ENCODE results near the gene DPEP1.

DPEP1 gene

DNA sequence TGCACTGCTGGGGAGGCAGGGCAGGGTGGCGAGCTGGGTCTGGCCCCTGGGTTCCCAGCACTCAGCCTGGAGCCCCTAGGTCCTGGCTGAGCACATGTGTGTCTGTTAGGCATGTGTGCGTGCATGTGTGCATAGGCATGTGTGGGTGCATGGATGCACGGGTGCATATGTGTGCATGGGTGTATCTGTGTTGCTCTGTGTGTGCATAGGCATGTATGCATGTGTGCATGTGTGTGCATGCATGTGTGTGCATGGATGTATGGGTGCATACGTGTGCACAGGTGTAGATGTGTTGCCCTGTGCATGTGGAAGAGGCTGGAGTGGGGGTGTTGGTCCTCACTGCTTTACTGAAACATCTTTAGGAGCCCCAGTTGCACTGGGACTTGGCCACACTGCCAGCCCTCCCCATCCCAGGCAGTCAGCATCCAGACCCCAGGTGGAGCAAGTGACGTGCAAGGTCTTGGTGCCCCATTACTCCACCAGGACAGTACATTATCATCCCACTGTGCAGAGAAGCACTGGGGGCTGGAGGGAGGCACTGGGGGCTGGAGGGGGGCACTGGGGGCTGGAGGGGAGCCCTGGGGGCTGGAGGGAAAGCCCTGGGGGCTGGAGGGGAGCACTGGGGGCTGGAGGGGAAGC, 10.4 kb upstream of the DPEP1 start:
- H3K27me3 ChIP-seq (ENCODE audit: insufficient read depth, low read length): peaks cover 1% of the 10 kb centered on the region
- no peaks in the 10 kb centered on the region for H3K9me3 ChIP-seq (ENCODE audit: low read length)
- H3K36me3 ChIP-seq (ENCODE audit: insufficient read depth, low read length): no peaks in the 10 kb centered on the region
- H3K9me2 ChIP-seq (ENCODE audit: low read depth, low read length): no peaks in the 10 kb centered on the region
- no peak overlapping the region for H3K9ac ChIP-seq (ENCODE audit: low read length)
- H4K20me1 ChIP-seq (ENCODE audit: insufficient read depth, low read length): no peaks in the 10 kb centered on the region
- H3K27ac ChIP-seq (ENCODE audit: low read depth, low read length, poor library complexity, severe bottlenecking): no peak overlapping the region
- H3K4me3 ChIP-seq (ENCODE audit: low read depth, low read length, poor library complexity, severe bottlenecking): no peak overlapping the region
- H3K4me2 ChIP-seq (ENCODE audit: low read length): no peak overlapping the region
- H3F3A ChIP-seq (ENCODE audit: insufficient read depth, low read length): no peaks in the 10 kb centered on the region
- H3K79me2 ChIP-seq (ENCODE audit: insufficient read depth, low read length): no peaks in the 10 kb centered on the region
- H3K4me1 ChIP-seq (ENCODE audit: insufficient read depth, low read length, severe bottlenecking): peaks cover 9% of the 10 kb centered on the region
- H2AFZ ChIP-seq (ENCODE audit: low read length): no peak overlapping the region
- TF ChIP-seq EZH2 (IDR thresholded peaks at IDR 0.05; ENCODE audit: borderline replicate concordance, low read length): no peak
- TF ChIP-seq, protein P1, sequence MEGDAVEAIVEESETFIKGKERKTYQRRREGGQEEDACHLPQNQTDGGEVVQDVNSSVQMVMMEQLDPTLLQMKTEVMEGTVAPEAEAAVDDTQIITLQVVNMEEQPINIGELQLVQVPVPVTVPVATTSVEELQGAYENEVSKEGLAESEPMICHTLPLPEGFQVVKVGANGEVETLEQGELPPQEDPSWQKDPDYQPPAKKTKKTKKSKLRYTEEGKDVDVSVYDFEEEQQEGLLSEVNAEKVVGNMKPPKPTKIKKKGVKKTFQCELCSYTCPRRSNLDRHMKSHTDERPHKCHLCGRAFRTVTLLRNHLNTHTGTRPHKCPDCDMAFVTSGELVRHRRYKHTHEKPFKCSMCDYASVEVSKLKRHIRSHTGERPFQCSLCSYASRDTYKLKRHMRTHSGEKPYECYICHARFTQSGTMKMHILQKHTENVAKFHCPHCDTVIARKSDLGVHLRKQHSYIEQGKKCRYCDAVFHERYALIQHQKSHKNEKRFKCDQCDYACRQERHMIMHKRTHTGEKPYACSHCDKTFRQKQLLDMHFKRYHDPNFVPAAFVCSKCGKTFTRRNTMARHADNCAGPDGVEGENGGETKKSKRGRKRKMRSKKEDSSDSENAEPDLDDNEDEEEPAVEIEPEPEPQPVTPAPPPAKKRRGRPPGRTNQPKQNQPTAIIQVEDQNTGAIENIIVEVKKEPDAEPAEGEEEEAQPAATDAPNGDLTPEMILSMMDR (IDR thresholded peaks at IDR 0.05; ENCODE audit: low read length): no peak

DNA sequence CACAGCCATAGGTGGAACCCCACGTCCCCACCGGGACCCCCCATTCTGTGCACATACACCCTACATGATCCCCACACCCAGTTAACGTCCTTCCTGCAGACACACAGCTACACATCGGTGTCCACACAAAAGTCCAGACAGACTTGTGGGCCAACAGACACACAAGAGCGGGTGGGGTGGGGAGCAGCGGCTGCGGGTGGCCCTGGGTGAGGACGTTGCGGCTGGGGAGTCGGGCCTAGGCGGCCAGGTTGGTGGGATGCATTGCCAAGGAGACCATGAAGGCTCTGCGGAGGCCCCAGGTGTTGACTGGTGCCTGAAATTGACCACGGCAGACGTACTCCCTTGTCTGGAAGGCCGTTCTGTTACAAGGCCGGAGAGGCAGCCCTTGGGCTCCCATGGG, 8.7 kb upstream of the DPEP1 start:
- H2AFZ ChIP-seq (ENCODE audit: low read length): no peak overlapping the region
- H3K36me3 ChIP-seq (ENCODE audit: insufficient read depth, low read length): no peaks in the 10 kb centered on the region
- no peaks in the 10 kb centered on the region for H3F3A ChIP-seq (ENCODE audit: insufficient read depth, low read length)
- no peaks in the 10 kb centered on the region for H4K20me1 ChIP-seq (ENCODE audit: insufficient read depth, low read length)
- no peaks in the 10 kb centered on the region for H3K9me3 ChIP-seq (ENCODE audit: low read length)
- H3K27ac ChIP-seq (ENCODE audit: low read depth, low read length, poor library complexity, severe bottlenecking): no peak overlapping the region
- H3K9ac ChIP-seq (ENCODE audit: low read length): no peak overlapping the region
- TF ChIP-seq, protein P1 (IDR thresholded peaks at IDR 0.05; ENCODE audit: low read length): no peak
- no peak for TF ChIP-seq EZH2 (IDR thresholded peaks at IDR 0.05; ENCODE audit: borderline replicate concordance, low read length)
- H3K4me3 ChIP-seq (ENCODE audit: low read depth, low read length, poor library complexity, severe bottlenecking): no peak overlapping the region
- no peak overlapping the region for H3K4me2 ChIP-seq (ENCODE audit: low read length)
- H3K9me2 ChIP-seq (ENCODE audit: low read depth, low read length): no peaks in the 10 kb centered on the region
- H3K4me1 ChIP-seq (ENCODE audit: insufficient read depth, low read length, severe bottlenecking): peaks cover 9% of the 10 kb centered on the region
- peaks cover 4% of the 10 kb centered on the region for H3K27me3 ChIP-seq (ENCODE audit: insufficient read depth, low read length)
- no peaks in the 10 kb centered on the region for H3K79me2 ChIP-seq (ENCODE audit: insufficient read depth, low read length)

DNA sequence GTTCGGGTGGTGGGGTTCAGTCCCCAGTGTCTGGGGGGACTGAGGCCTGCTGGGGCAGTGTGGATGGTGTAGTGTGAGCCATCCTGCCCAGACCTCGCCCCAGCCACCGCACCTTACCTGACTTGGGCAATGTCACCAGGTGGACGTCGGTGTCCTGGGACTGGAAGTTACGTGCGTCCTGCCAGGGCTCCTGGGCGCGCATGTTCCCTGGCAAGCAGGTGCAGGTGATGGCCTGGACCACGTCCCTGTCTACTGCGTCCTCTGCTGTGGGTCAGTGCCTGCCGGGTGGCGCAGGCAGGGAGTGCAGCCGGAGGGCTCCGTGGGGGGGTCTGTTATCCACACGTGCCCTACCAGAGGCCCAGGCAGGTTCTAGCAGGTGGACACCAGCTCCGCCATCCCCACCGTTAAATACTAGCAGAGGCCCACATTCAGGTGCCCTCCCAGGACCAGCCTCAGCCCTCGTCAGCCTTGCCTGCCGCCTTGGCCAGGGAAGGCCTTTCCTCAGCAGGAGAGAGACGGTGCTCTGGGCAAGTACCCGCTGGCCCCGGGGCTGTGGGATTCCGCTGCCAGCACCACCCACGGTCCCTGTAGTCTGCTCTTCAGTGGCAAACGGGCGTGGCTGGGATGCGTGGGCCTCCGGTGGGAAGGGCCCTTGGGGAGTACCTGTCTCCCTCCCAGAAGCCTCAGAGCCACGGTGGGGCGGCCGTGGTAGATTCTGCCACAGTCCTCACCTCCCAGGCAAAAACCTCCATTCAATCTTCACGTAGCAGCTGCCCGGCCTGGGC, 8.1 kb upstream of the DPEP1 start:
- Histone ChIP-seq H3K79me2 (ENCODE audit: insufficient read depth, low read length) (no peaks in the 10 kb centered on the region), H3K27ac (ENCODE audit: low read depth, low read length, poor library complexity, severe bottlenecking) (no peak overlapping the region), H3F3A (ENCODE audit: insufficient read depth, low read length) (no peaks in the 10 kb centered on the region), H3K36me3 (ENCODE audit: insufficient read depth, low read length) (no peaks in the 10 kb centered on the region), H3K9me3 (ENCODE audit: low read length) (no peaks in the 10 kb centered on the region), H3K4me3 (ENCODE audit: low read depth, low read length, poor library complexity, severe bottlenecking) (no peak overlapping the region), H3K4me1 (ENCODE audit: insufficient read depth, low read length, severe bottlenecking) (peaks cover 9% of the 10 kb centered on the region), H3K9me2 (ENCODE audit: low read depth, low read length) (no peaks in the 10 kb centered on the region), H4K20me1 (ENCODE audit: insufficient read depth, low read length) (no peaks in the 10 kb centered on the region), H3K9ac (ENCODE audit: low read length) (no peak overlapping the region), H3K27me3 (ENCODE audit: insufficient read depth, low read length) (peaks cover 4% of the 10 kb centered on the region), H3K4me2 (ENCODE audit: low read length) (no peak overlapping the region), H2AFZ (ENCODE audit: low read length) (no peak overlapping the region)
- no peak for TF ChIP-seq EZH2 (IDR thresholded peaks at IDR 0.05; ENCODE audit: borderline replicate concordance, low read length)
- TF ChIP-seq, protein P1 (IDR thresholded peaks at IDR 0.05; ENCODE audit: low read length): no peak
